Sigmoid colon (tissue), 7 donors: Measurements from ENCODE around the gene TM2D3. TPM values are rescaled to one million over a fixed set of nuclear protein-coding genes. Genes with fewer than 3 reads are reported as not detected.

Source experiments
- DNase-seq: peaks from one replicate; pipeline ENCODE4 v3.0.0-alpha.2; 2019
- H3K27ac ChIP-seq, 4 donors: fragments of 200-600 bp; sonication (generic); one replicate each; pipeline ENCODE4 v1.5.1; 2016 to 2019; ENCODE audit warnings: mild to moderate bottlenecking in 1 of 4
- H3K27me3 ChIP-seq, 3 donors: fragments of 200-600 bp; sonication (generic); one replicate each; pipeline ENCODE4 v1.5.1; 2019; ENCODE audit warnings: mild to moderate bottlenecking in 1 of 3
- H3K36me3 ChIP-seq, 4 donors: fragments of 200-600 bp; sonication (generic); one replicate each; pipeline ENCODE4 v1.5.1; 2016 to 2019
- H3K4me1 ChIP-seq, 4 donors: fragments of 200-600 bp; sonication (generic); one replicate each; pipeline ENCODE4 v1.5.1; 2017 to 2019
- H3K4me3 ChIP-seq, 4 donors: fragments of 200-600 bp; sonication (generic); one replicate each; pipeline ENCODE4 v1.5.1; 2017 to 2019; ENCODE audit warnings: mild to moderate bottlenecking in 2 of 4, moderate library complexity in 1 of 4
- H3K9me3 ChIP-seq, 4 donors: fragments of 200-600 bp in 3 of 4; sonication (generic) in 3 of 4; one replicate each; pipeline versions ENCODE4 v1.5.1 to v1.6.1; 2013 to 2019
- CTCF ChIP-seq, 4 experiments: fragments of 450-650 bp in 3 of 4; fragments of 200-600 bp in 1 of 4; IDR thresholded peaks; one replicate each; pipeline ENCODE4 v1.5.1; 2016 to 2019; ENCODE audit warnings: antibody characterized with exemption in 4 of 4, mild to moderate bottlenecking in 3 of 4, moderate library complexity in 2 of 4
- EP300 ChIP-seq, 4 donors: sonication (generic); formaldehyde crosslinking; IDR thresholded peaks; one replicate each; pipeline ENCODE4 v1.6.1; 2017; ENCODE audit warnings: antibody characterized with exemption in 4 of 4
- POLR2A ChIP-seq, 2 donors: fragments of 450-650 bp; IDR thresholded peaks; one replicate each; pipeline ENCODE4 v1.6.1; 2016; ENCODE audit warnings: antibody characterized with exemption in 2 of 2, mild to moderate bottlenecking in 2 of 2, moderate library complexity in 2 of 2
- POLR2AphosphoS5 ChIP-seq, 4 donors: sonication (generic); formaldehyde crosslinking; IDR thresholded peaks; one replicate each; pipeline ENCODE4 v1.6.1; 2017; ENCODE audit warnings: antibody characterized with exemption in 4 of 4
- WGBS, 2 donors: extraction: QIAGEN DNeasy Blood & Tissue Kit; methylation state at CpG; one replicate each; pipeline ENCODE4 v1.1.7; 2013; 5-methylcytosine and 5-hydroxymethylcytosine counted together
- intact Hi-C: fragments of 100-400 bp; cut with DNase I; formaldehyde crosslinking; loops from one replicate; pipeline ENCODE4 v1.15.1; 2023
- polyA plus RNA-seq, 3 donors: library from polyadenylated mRNA; stranded (reverse); fragments of 200-250 nt; gene quantifications; one replicate each; pipeline ENCODE4 v1.2.3, GENCODE V29; 2013
- total RNA-seq, 4 donors: library from RNA; depleted of rRNA; stranded (reverse); fragments of >200 nt; gene quantifications; one replicate each; pipeline ENCODE4 v1.1.0, GENCODE V29; 2016
- donor health status: healthy with polysubstance abuse.
- donor health status: Bipolar disorder and iron deficiency.
- donor health status: healthy.

TM2D3 gene
- total and polyA plus RNA-seq, 7 donors, result 17.1 to 61.4 (median 49.3) TPM

GRCh38 chr15:101623367-101624304 lies 28.5 kb downstream of the TM2D3 start:
- no peak overlapping the region for H3K4me3 ChIP-seq
- H3K4me1 ChIP-seq, result no peaks in the 10 kb centered on the region
- TF ChIP-seq POLR2AphosphoS5 (IDR thresholded peaks at IDR 0.05), result no peak
- no peak for TF ChIP-seq CTCF (IDR thresholded peaks at IDR 0.05)
- no peak for TF ChIP-seq EP300 (IDR thresholded peaks at IDR 0.05)
- TF ChIP-seq POLR2A (IDR thresholded peaks at IDR 0.05), result no peak
- intact Hi-C loops, result no loop called here
- no peak for DNase-seq
- H3K27ac ChIP-seq, result no peak overlapping the region
- no peaks in the 10 kb centered on the region for H3K27me3 ChIP-seq
- peaks cover 0 to 13% (median 0%) of the 10 kb centered on the region in 4 donors for H3K36me3 ChIP-seq
- H3K9me3 ChIP-seq, result no peaks in the 10 kb centered on the region
- WGBS, 2 donors, result 97 to 98% methylated on average over 6 of the region's 6 CpGs

- no peak for DNase-seq
- no peaks in the 10 kb centered on the region for H3K9me3 ChIP-seq
- no peak overlapping the region for H3K27ac ChIP-seq
- TF ChIP-seq POLR2A (IDR thresholded peaks at IDR 0.05) (no peak), POLR2AphosphoS5 (IDR thresholded peaks at IDR 0.05) (no peak), CTCF (IDR thresholded peaks at IDR 0.05) (no peak), EP300 (IDR thresholded peaks at IDR 0.05) (no peak)
- H3K36me3 ChIP-seq, result peaks cover 0 to 13% (median 0%) of the 10 kb centered on the region in 4 donors
- H3K4me3 ChIP-seq, result no peak overlapping the region
- intact Hi-C loops, result no loop called here
- no peaks in the 10 kb centered on the region for H3K4me1 ChIP-seq
- 84 to 88% methylated on average over 3 of the region's 3 CpGs for WGBS, 2 donors
- H3K27me3 ChIP-seq, result no peaks in the 10 kb centered on the region
These were observed 30.2 kb downstream of the TM2D3 start for GRCh38 chr15:101621961-101622360.

DNA sequence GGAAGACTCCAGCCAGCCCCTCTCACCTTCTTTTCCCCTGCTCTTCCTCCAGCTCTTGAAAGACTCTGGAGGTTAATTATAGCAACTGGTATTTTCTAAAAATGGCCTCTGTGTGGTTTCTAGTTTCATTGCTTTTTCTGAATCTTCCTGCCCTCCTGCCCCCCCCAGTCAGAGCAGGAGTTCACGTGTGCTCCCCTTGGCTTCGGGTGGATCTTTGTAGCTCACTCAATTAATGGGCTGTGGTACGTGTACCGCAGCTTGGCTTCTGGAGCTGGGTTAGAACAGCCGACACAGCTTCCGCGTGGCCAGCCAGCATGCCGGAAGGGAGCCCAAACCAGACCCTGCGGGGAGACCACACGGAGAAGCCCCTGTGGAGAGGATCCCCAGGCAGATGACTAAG lies 31.5 kb downstream of the TM2D3 start:
- no peaks in the 10 kb centered on the region for H3K27me3 ChIP-seq
- H3K4me1 ChIP-seq, result peaks cover 0 to 12% (median 10%) of the 10 kb centered on the region in 4 donors
- no peaks in the 10 kb centered on the region for H3K9me3 ChIP-seq
- H3K27ac ChIP-seq, result no peak overlapping the region
- TF ChIP-seq POLR2A (IDR thresholded peaks at IDR 0.05) (no peak), EP300 (IDR thresholded peaks at IDR 0.05) (no peak), POLR2AphosphoS5 (IDR thresholded peaks at IDR 0.05) (no peak), CTCF (IDR thresholded peaks at IDR 0.05) (no peak)
- intact Hi-C loops, result no loop called here
- H3K4me3 ChIP-seq, result no peak overlapping the region
- peaks cover 0 to 8% (median 0%) of the 10 kb centered on the region in 4 donors for H3K36me3 ChIP-seq
- 86 to 95% methylated on average over 10 of the region's 10 CpGs for WGBS, 2 donors
- DNase-seq, result no peak

- TF ChIP-seq POLR2A (IDR thresholded peaks at IDR 0.05), result no peak
- TF ChIP-seq POLR2AphosphoS5 (IDR thresholded peaks at IDR 0.05), result no peak
- no peak for TF ChIP-seq CTCF (IDR thresholded peaks at IDR 0.05)
- TF ChIP-seq EP300 (IDR thresholded peaks at IDR 0.05), result no peak
- Histone ChIP-seq H3K27me3 (no peaks in the 10 kb centered on the region), H3K9me3 (no peaks in the 10 kb centered on the region), H3K36me3 (peaks cover 0 to 7% (median 0%) of the 10 kb centered on the region in 4 donors), H3K4me1 (peaks cover 0 to 20% (median 15%) of the 10 kb centered on the region in 4 donors), H3K27ac (no peak overlapping the region), H3K4me3 (no peak overlapping the region)
- DNase-seq, result no peak
- intact Hi-C loops, result no loop called here
- WGBS, 2 donors, result 94 to 95% methylated on average over 6 of the region's 6 CpGs
These were observed 32.6 kb downstream of the TM2D3 start for GRCh38 chr15:101619615-101619865.
